Measurements from ENCODE around the gene YARS1. TPM values are rescaled to one million over a fixed set of nuclear protein-coding genes. Genes with fewer than 3 reads are reported as not detected.

YARS1 gene
- total and polyA plus RNA-seq, 2 of the 13 experiments (the other 11 are each of a cell fraction or from before 2014, with no cell fraction given), result 50.1 to 113 TPM

- TF ChIP-seq ZNF639 (CRISPR knock-in tag; conservative IDR thresholded peaks at IDR 0.05) (0 out of 2 replicates have a peak, but pooled peaks have one; percentile 12), RORA (CRISPR knock-in tag; IDR thresholded peaks at IDR 0.05) (no peak), FOXO4 (CRISPR knock-in tag; conservative IDR thresholded peaks at IDR 0.05) (no peak), BHLHE40 (IDR thresholded peaks at IDR 0.05; ENCODE audit: low read length) (no peak), ZBTB38 (CRISPR knock-in tag; IDR thresholded peaks at IDR 0.05) (no peak), RBM22 (optimal IDR thresholded peaks at IDR 0.05; ENCODE audit: low read length) (no peak), MEIS2 (CRISPR knock-in tag; IDR thresholded peaks at IDR 0.05) (peak; percentile 62; the same call in 1 of the 2 replicates), ZNF431 (CRISPR knock-in tag; IDR thresholded peaks at IDR 0.05; ENCODE audit: borderline replicate concordance, low read depth) (no peak), ZBTB7B (CRISPR knock-in tag; IDR thresholded peaks at IDR 0.05) (no peak; the same call in 1 of the 2 replicates), SIX4 (CRISPR knock-in tag; IDR thresholded peaks at IDR 0.05) (peak; percentile 26; the same call in 1 of the 2 replicates), ZNF616 (CRISPR knock-in tag; IDR thresholded peaks at IDR 0.05; ENCODE audit: low read depth) (no peak), SP2 (CRISPR knock-in tag; IDR thresholded peaks at IDR 0.05) (no peak; the same call in 1 of the 2 replicates), ATM (IDR thresholded peaks at IDR 0.05; ENCODE audit: borderline replicate concordance) (no peak), SKI (IDR thresholded peaks at IDR 0.05; ENCODE audit: partially characterized antibody) (no peak), ZNF367 (CRISPR knock-in tag; IDR thresholded peaks at IDR 0.05; ENCODE audit: borderline replicate concordance) (no peak), BRD4 (CRISPR knock-in tag; IDR thresholded peaks at IDR 0.05) (peak; percentile 56), ZNF329 (CRISPR knock-in tag; IDR thresholded peaks at IDR 0.05; ENCODE audit: low read depth) (no peak), ZNF143 (CRISPR knock-in tag; IDR thresholded peaks at IDR 0.05) (no peak), ZNF768 (CRISPR knock-in tag; IDR thresholded peaks at IDR 0.05) (peak; percentile 65; the same call in 1 of the 2 replicates), JARID2 (CRISPR knock-in tag; IDR thresholded peaks at IDR 0.05; ENCODE audit: insufficient replicate concordance) (no peak), CSRNP1 (CRISPR knock-in tag; IDR thresholded peaks at IDR 0.05) (no peak; the same call in 1 of the 2 replicates)
- TF ChIP-seq, protein P1, sequence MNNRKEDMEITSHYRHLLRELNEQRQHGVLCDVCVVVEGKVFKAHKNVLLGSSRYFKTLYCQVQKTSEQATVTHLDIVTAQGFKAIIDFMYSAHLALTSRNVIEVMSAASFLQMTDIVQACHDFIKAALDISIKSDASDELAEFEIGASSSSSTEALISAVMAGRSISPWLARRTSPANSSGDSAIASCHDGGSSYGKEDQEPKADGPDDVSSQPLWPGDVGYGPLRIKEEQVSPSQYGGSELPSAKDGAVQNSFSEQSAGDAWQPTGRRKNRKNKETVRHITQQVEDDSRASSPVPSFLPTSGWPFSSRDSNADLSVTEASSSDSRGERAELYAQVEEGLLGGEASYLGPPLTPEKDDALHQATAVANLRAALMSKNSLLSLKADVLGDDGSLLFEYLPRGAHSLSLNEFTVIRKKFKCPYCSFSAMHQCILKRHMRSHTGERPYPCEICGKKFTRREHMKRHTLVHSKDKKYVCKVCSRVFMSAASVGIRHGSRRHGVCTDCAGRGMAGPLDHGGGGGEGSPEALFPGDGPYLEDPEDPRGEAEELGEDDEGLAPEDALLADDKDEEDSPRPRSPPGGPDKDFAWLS (CRISPR knock-in tag; IDR thresholded peaks at IDR 0.05; ENCODE audit: borderline replicate concordance), result no peak
Observed at GRCh38 chr1:32817815-32818786, 943 bp upstream of the YARS1 start (continued).

All from HepG2 (cell line).